Epithelial cell of esophagus (primary cell): Measurements from ENCODE around the gene LTB4R.
A peak's percentile ranks its signal among the peaks of the same experiment; 100 is the strongest.

ENCODE experiments used
- DNase-seq: peaks from one replicate; pipeline ENCODE4 v3.0.0; 2010; ENCODE audit warnings: low read depth
- H3K4me3 ChIP-seq: 2 replicates; pipeline ENCODE4 v1.5.1; 2011; ENCODE audit warnings: mild to moderate bottlenecking, low read length, control low read depth
- CTCF ChIP-seq: IDR thresholded peaks from 2 replicates; pipeline ENCODE4 v1.5.1; 2011; ENCODE audit warnings: low read depth, mild to moderate bottlenecking, low read length, control low read depth, inconsistent platforms; ENCODE audit not compliant: insufficient read depth; ENCODE audit errors: missing control alignments

LTB4R gene

GRCh38 chr14:24365600-24366412, 54.5 kb downstream of the LTB4R start:
- peak; percentile 95 for DNase-seq
- peak; percentile 94 for TF ChIP-seq CTCF
- peak overlapping the region; percentile 78 for H3K4me3 ChIP-seq

- DNase-seq: no peak
- peak overlapping the region; percentile 78 for H3K4me3 ChIP-seq
- TF ChIP-seq CTCF: no peak
These were observed 55.1 kb downstream of the LTB4R start for GRCh38 chr14:24366413-24366720.

- no peak for TF ChIP-seq CTCF
These were observed 55.6 kb downstream of the LTB4R start for GRCh38 chr14:24366721-24367513.

More at GRCh38 chr14:24366721-24367513, 55.6 kb downstream of the LTB4R start:
- DNase-seq: peak; percentile 99
- peak overlapping the region; percentile 78 for H3K4me3 ChIP-seq
